GM18508 (cell line): ENCODE results near the gene CYP24A1.

ENCODE experiments used
- ATAC-seq: cut with Tn5 transposase; IDR thresholded peaks from one replicate; pipeline ENCODE4 v1.9.1; 2021; ENCODE audit warnings: moderate number of reproducible peaks; ENCODE audit not compliant: insufficient read depth, unreplicated experiment

CYP24A1 gene

GRCh38 chr20:54204063-54204462 lies 30.3 kb upstream of the CYP24A1 start:
- ATAC-seq, result no peak

GRCh38 chr20:54203281-54203680 lies 29.5 kb upstream of the CYP24A1 start:
- no peak for ATAC-seq

- ATAC-seq, result no peak
These were observed 27.6 kb upstream of the CYP24A1 start for GRCh38 chr20:54201268-54201846.

- ATAC-seq, result no peak
These were observed 26.9 kb upstream of the CYP24A1 start for GRCh38 chr20:54200487-54201267.

- ATAC-seq, result no peak
These were observed 26.0 kb upstream of the CYP24A1 start for GRCh38 chr20:54199721-54200176.

GRCh38 chr20:54199283-54199682 lies 25.5 kb upstream of the CYP24A1 start:
- no peak for ATAC-seq

GRCh38 chr20:54197621-54198604 lies 24.1 kb upstream of the CYP24A1 start:
- ATAC-seq, result no peak

GRCh38 chr20:54195483-54196472 lies 22.0 kb upstream of the CYP24A1 start:
- ATAC-seq, result no peak

GRCh38 chr20:54194724-54195438 lies 21.1 kb upstream of the CYP24A1 start:
- no peak for ATAC-seq

GRCh38 chr20:54193817-54194216 lies 20.0 kb upstream of the CYP24A1 start:
- no peak for ATAC-seq

- ATAC-seq, result no peak
These were observed 16.4 kb upstream of the CYP24A1 start for GRCh38 chr20:54190217-54190616.

GRCh38 chr20:54189630-54190029 lies 15.8 kb upstream of the CYP24A1 start:
- no peak for ATAC-seq

- no peak for ATAC-seq
These were observed 14.5 kb upstream of the CYP24A1 start for GRCh38 chr20:54188132-54188849.

- no peak for ATAC-seq
These were observed 11.3 kb upstream of the CYP24A1 start for GRCh38 chr20:54184904-54185626.

- no peak for ATAC-seq
These were observed 10.3 kb upstream of the CYP24A1 start for GRCh38 chr20:54184071-54184470.

GRCh38 chr20:54180931-54181330 lies 7.1 kb upstream of the CYP24A1 start:
- ATAC-seq, result no peak

GRCh38 chr20:54179946-54180345 lies 6.2 kb upstream of the CYP24A1 start:
- no peak for ATAC-seq

- ATAC-seq, result no peak
These were observed 4.5 kb upstream of the CYP24A1 start for GRCh38 chr20:54178256-54178655.
